SK-N-SH (cell line): ENCODE data around the gene LPIN2. TPM values are rescaled to one million over a fixed set of nuclear protein-coding genes. Genes with fewer than 3 reads are reported as not detected.
A peak's percentile ranks its signal among the peaks of the same experiment; 100 is the strongest.

Experiments
- CTCF ChIA-PET: fragments of 300-600, 350-600 bp; formaldehyde crosslinking; extraction: SDS; loops from one replicate; lab custom pipeline; 2021; lab: Yijun Ruan, JAX
- POLR2A ChIA-PET: fragments of 350-600 bp; sonication (Branson Sonifier 250); formaldehyde crosslinking; extraction: SDS; loops from one replicate; lab custom pipeline; 2020; ENCODE audit warnings: antibody characterized with exemption, inconsistent platforms; lab: Yijun Ruan, JAX
- DNase-seq: peaks from one replicate; pipeline ENCODE4 v3.0.0; 2012
- H2AFZ ChIP-seq: fragments of 200-600 bp; sonication (generic); 2 replicates; pipeline ENCODE4 v1.8.1; 2016; ENCODE audit warnings: antibody characterized with exemption, mild to moderate bottlenecking, low read depth
- H3F3A ChIP-seq: fragments of 200-600 bp; sonication (generic); replicated peaks from 2 replicates; pipeline ENCODE3; 2016; ENCODE audit warnings: antibody characterized with exemption, mild to moderate bottlenecking; ENCODE audit not compliant: insufficient read depth
- H3K27ac ChIP-seq, 2 experiments: fragments of 200-500 bp in 1 of 2; fragments of 200-600 bp in 1 of 2; sonication (Bioruptor generic) in 1 of 2; sonication (generic), shearing (Covaris generic) in 1 of 2; 2 replicates each; pipeline versions ENCODE4 v1.5.1 to v1.6.1; 2014 to 2016; ENCODE audit warnings: low read depth in 2 of 2, inconsistent platforms in 1 of 2, low read length in 1 of 2, mild to moderate bottlenecking in 1 of 2, mixed read lengths in 1 of 2
- H3K27me3 ChIP-seq: fragments of 200-600 bp; sonication (generic), shearing (Covaris generic); 2 replicates; pipeline ENCODE4 v1.6.1; 2016; ENCODE audit warnings: mixed run types; ENCODE audit not compliant: insufficient read depth
- H3K36me3 ChIP-seq, 2 experiments: fragments of 200-500 bp in 1 of 2; fragments of 200-600 bp in 1 of 2; sonication (Bioruptor generic) in 1 of 2; sonication (generic) in 1 of 2; replicated peaks in 1 of 2; 2 replicates each; pipeline versions ENCODE3 to v1.5.1; 2014 to 2016; ENCODE audit warnings: low read length in 1 of 2, mild to moderate bottlenecking in 1 of 2; ENCODE audit not compliant: insufficient read depth in 2 of 2, control insufficient read depth in 1 of 2
- H3K4me1 ChIP-seq, 2 experiments: fragments of 200-500 bp in 1 of 2; fragments of 200-600 bp in 1 of 2; sonication (Bioruptor generic) in 1 of 2; sonication (generic), shearing (Covaris generic) in 1 of 2; 2 replicates each; pipeline versions ENCODE4 v1.5.1 to v1.6.1; 2014 to 2016; ENCODE audit warnings: low read depth in 1 of 2, low read length in 1 of 2, mixed run types in 1 of 2; ENCODE audit not compliant: insufficient read depth in 2 of 2, control insufficient read depth in 1 of 2
- H3K4me2 ChIP-seq: fragments of 200-600 bp; sonication (generic), shearing (Covaris generic); 2 replicates; pipeline ENCODE4 v1.6.1; 2017; ENCODE audit warnings: mixed run types
- H3K4me3 ChIP-seq, 2 experiments: fragments of 200-500 bp in 1 of 2; fragments of 200-600 bp in 1 of 2; sonication (Bioruptor generic) in 1 of 2; sonication (generic), shearing (Covaris generic) in 1 of 2; 2 replicates each; pipeline versions ENCODE4 v1.5.1 to v1.8.1; 2014 to 2016; ENCODE audit warnings: low read depth in 2 of 2, inconsistent platforms in 1 of 2, low read length in 1 of 2, mild to moderate bottlenecking in 1 of 2, mixed read lengths in 1 of 2, moderate library complexity in 1 of 2
- H3K79me2 ChIP-seq: fragments of 200-600 bp; sonication (generic); 2 replicates; pipeline ENCODE4 v1.8.1; 2017; ENCODE audit warnings: mild to moderate bottlenecking; ENCODE audit not compliant: insufficient read depth
- H3K9ac ChIP-seq: fragments of 200-600 bp; sonication (generic); 2 replicates; pipeline ENCODE4 v1.6.1; 2017; ENCODE audit warnings: mixed run types
- H3K9me2 ChIP-seq: fragments of 200-600 bp; sonication (generic); 2 replicates; pipeline ENCODE4 v1.6.1; 2017; ENCODE audit warnings: mixed run types
- H3K9me3 ChIP-seq: fragments of 200-600 bp; sonication (generic); 2 replicates; pipeline ENCODE4 v1.6.1; 2017; ENCODE audit warnings: mixed run types, mild to moderate bottlenecking, moderate library complexity
- H4K20me1 ChIP-seq: fragments of 200-600 bp; sonication (generic); 2 replicates; pipeline ENCODE4 v1.6.1; 2017; ENCODE audit warnings: mild to moderate bottlenecking, mixed run types; ENCODE audit not compliant: insufficient read depth
- CHD2 ChIP-seq: fragments of 150-350 bp; IDR thresholded peaks from 2 replicates; pipeline ENCODE4 v1.6.1; 2018; ENCODE audit warnings: low read length; ENCODE audit not compliant: partially characterized antibody
- ELF1 ChIP-seq: IDR thresholded peaks from 2 replicates; pipeline ENCODE4 v1.4.0; 2012
- EP300 ChIP-seq, 2 experiments: IDR thresholded peaks; 2 replicates each; pipeline versions ENCODE4 v1.4.0 to v1.6.1; 2012; ENCODE audit warnings: borderline replicate concordance in 1 of 2, low read depth in 1 of 2, low read length in 1 of 2
- EZH2phosphoT487 ChIP-seq: fragments of 200-600 bp; sonication (generic); IDR thresholded peaks from 2 replicates; pipeline ENCODE4 v1.6.1; 2017; ENCODE audit warnings: low read depth, mixed run types, mild to moderate bottlenecking, antibody characterized with exemption, moderate library complexity, borderline replicate concordance
- FOSL2 ChIP-seq: IDR thresholded peaks from 2 replicates; pipeline ENCODE4 v1.4.0; 2012; ENCODE audit warnings: low read depth, mild to moderate bottlenecking, moderate library complexity, borderline replicate concordance
- FOXJ3 ChIP-seq: sonication (generic); formaldehyde crosslinking; IDR thresholded peaks from 2 replicates; pipeline ENCODE4 v1.5.1; 2020; ENCODE audit warnings: mild to moderate bottlenecking, missing genetic modification reagents
- GABPA ChIP-seq: IDR thresholded peaks from 2 replicates; pipeline ENCODE4 v1.4.0; 2012; ENCODE audit warnings: low read depth, mild to moderate bottlenecking
- GATA2 ChIP-seq: sonication (generic); formaldehyde crosslinking; IDR thresholded peaks from 2 replicates; pipeline ENCODE4 v1.5.0; 2020; ENCODE audit warnings: mild to moderate bottlenecking, missing genetic modification reagents
- JUND ChIP-seq: IDR thresholded peaks from 2 replicates; pipeline ENCODE4 v1.4.0; 2012
- MEF2A ChIP-seq: IDR thresholded peaks from 2 replicates; pipeline ENCODE4 v1.4.0; 2012; ENCODE audit warnings: low read depth, borderline replicate concordance
- MXI1 ChIP-seq: IDR thresholded peaks from 2 replicates; pipeline ENCODE4 v1.6.1; 2012; ENCODE audit warnings: mild to moderate bottlenecking, low read depth, low read length, improper control_type of control experiment
- NFIC ChIP-seq: IDR thresholded peaks from 2 replicates; pipeline ENCODE4 v1.4.0; 2012; ENCODE audit warnings: borderline replicate concordance
- POLR2AphosphoS5 ChIP-seq: IDR thresholded peaks from 2 replicates; pipeline ENCODE4 v1.6.1; 2012; ENCODE audit warnings: low read depth, low read length
- RAD21 ChIP-seq: IDR thresholded peaks from 2 replicates; pipeline ENCODE4 v1.6.1; 2012; ENCODE audit warnings: mild to moderate bottlenecking, low read length
- RCOR1 ChIP-seq: fragments of 150-350 bp; IDR thresholded peaks from 2 replicates; pipeline ENCODE4 v1.6.1; 2017; ENCODE audit warnings: antibody characterized with exemption, low read length
- RXRA ChIP-seq: IDR thresholded peaks from 2 replicates; pipeline ENCODE4 v1.4.0; 2012; ENCODE audit warnings: low read depth, mild to moderate bottlenecking, borderline replicate concordance
- SIN3A ChIP-seq: IDR thresholded peaks from 2 replicates; pipeline ENCODE4 v1.6.1; 2012; ENCODE audit warnings: low read depth, mild to moderate bottlenecking, low read length, moderate library complexity, borderline replicate concordance
- SMC3 ChIP-seq: IDR thresholded peaks from 2 replicates; pipeline ENCODE4 v1.6.1; 2012; ENCODE audit warnings: low read depth, low read length, improper control_type of control experiment
- TCF12 ChIP-seq: IDR thresholded peaks from 2 replicates; pipeline ENCODE4 v1.4.0; 2012
- TEAD4 ChIP-seq: IDR thresholded peaks from 2 replicates; pipeline ENCODE4 v1.4.0; 2012; ENCODE audit warnings: mild to moderate bottlenecking, borderline replicate concordance; ENCODE audit not compliant: insufficient read depth
- YY1 ChIP-seq: IDR thresholded peaks from 2 replicates; pipeline ENCODE4 v1.4.0; 2012; ENCODE audit warnings: low read depth, mild to moderate bottlenecking
- WGBS: methylation state at CpG from one replicate; pipeline ENCODE4 v1.1.6; 2017; ENCODE audit warnings: low lambda C conversion rate; 5-methylcytosine and 5-hydroxymethylcytosine counted together
- polyA plus RNA-seq, 3 experiments: library from polyadenylated mRNA; depleted of rRNA; stranded (reverse); fragments of >200 nt; gene quantifications; 2 replicates each; pipeline ENCODE4 v1.2.3, GENCODE V29; 2012
- TF ChIP-seq, protein P1 (sequence below): fragments of 200-600 bp; sonication (generic); IDR thresholded peaks from 2 replicates; pipeline ENCODE4 v1.6.1; 2017; ENCODE audit warnings: antibody characterized with exemption, mild to moderate bottlenecking, moderate library complexity
- TF ChIP-seq, protein P2 (sequence below): IDR thresholded peaks from 2 replicates; pipeline ENCODE4 v1.6.1; 2012; ENCODE audit warnings: mild to moderate bottlenecking, low read depth, low read length, moderate library complexity
- TF ChIP-seq, protein P3 (sequence below): IDR thresholded peaks from 2 replicates; pipeline ENCODE4 v1.4.0; 2012; ENCODE audit warnings: low read depth, borderline replicate concordance
- TF ChIP-seq, protein P4 (sequence below): fragments of 150-350 bp; IDR thresholded peaks from 2 replicates; pipeline ENCODE4 v1.6.1; 2016; ENCODE audit warnings: mild to moderate bottlenecking, low read depth, low read length
- TF ChIP-seq, protein P5 (sequence below): IDR thresholded peaks from 2 replicates; pipeline ENCODE4 v1.4.0; 2012; ENCODE audit warnings: low read depth
- TF ChIP-seq, protein P6 (sequence below): fragments of 150-350 bp; IDR thresholded peaks from 2 replicates; pipeline ENCODE4 v1.6.1; 2017; ENCODE audit warnings: antibody characterized with exemption, low read length, low read depth, borderline replicate concordance

Gene LPIN2
- polyA plus RNA-seq, 1 of the 3 experiments (the other 2 are of a cell fraction): 19.3 TPM

DNA sequence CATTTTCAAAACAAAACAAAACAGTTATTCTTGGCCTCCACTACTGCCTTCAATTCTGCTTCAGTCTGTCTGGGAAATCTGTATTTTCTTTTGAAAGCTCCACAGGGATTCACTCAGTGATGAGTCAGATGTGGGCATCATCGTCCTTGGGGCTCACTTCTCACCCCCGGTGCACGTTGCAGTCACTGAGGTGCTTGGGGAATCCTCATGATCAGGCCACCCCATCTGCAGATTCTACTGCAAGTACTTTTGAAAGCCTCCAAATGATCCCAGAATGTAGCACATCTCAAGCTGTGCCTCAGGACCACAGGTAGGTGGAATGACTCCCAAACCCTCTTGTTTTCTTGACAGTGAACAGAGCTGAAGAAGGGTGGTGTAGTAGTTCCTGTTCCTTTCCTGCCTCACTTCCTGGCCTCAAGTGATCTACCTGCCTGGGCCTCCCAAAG is 34.3 kb downstream of the LPIN2 start:
- Histone ChIP-seq H3K27ac (peak overlapping the region; percentile 65 to 96), H3F3A (peaks cover 57% of the 10 kb centered on the region), H3K4me1 (peaks cover 14 to 53% of the 10 kb centered on the region in 2 experiments), H3K36me3 (no peaks in the 10 kb centered on the region), H2AFZ (no peak overlapping the region), H4K20me1 (no peaks in the 10 kb centered on the region), H3K9me2 (no peaks in the 10 kb centered on the region), H3K9me3 (no peaks in the 10 kb centered on the region), H3K79me2 (peaks cover 93% of the 10 kb centered on the region), H3K4me2 (peak overlapping the region; percentile 68), H3K9ac (peak overlapping the region; percentile 62), H3K4me3 (peak overlapping the region; percentile 1 to 38; a peak in 3 of 4 replicates), H3K27me3 (no peaks in the 10 kb centered on the region)
- no peak for DNase-seq
- ChIA-PET CTCF (no interaction called here), POLR2A (no interaction called here)
- 6% methylated on average over 3 of the region's 3 CpGs for WGBS
- 0 out of 2 replicates have a peak, but pooled peaks have one; percentile 9 for TF ChIP-seq NFIC
- TF ChIP-seq FOSL2: peak; percentile 75
- TF ChIP-seq, protein P1, sequence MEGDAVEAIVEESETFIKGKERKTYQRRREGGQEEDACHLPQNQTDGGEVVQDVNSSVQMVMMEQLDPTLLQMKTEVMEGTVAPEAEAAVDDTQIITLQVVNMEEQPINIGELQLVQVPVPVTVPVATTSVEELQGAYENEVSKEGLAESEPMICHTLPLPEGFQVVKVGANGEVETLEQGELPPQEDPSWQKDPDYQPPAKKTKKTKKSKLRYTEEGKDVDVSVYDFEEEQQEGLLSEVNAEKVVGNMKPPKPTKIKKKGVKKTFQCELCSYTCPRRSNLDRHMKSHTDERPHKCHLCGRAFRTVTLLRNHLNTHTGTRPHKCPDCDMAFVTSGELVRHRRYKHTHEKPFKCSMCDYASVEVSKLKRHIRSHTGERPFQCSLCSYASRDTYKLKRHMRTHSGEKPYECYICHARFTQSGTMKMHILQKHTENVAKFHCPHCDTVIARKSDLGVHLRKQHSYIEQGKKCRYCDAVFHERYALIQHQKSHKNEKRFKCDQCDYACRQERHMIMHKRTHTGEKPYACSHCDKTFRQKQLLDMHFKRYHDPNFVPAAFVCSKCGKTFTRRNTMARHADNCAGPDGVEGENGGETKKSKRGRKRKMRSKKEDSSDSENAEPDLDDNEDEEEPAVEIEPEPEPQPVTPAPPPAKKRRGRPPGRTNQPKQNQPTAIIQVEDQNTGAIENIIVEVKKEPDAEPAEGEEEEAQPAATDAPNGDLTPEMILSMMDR: no peak
- no peak for TF ChIP-seq ELF1
- TF ChIP-seq POLR2AphosphoS5: no peak
- TF ChIP-seq, protein P2, sequence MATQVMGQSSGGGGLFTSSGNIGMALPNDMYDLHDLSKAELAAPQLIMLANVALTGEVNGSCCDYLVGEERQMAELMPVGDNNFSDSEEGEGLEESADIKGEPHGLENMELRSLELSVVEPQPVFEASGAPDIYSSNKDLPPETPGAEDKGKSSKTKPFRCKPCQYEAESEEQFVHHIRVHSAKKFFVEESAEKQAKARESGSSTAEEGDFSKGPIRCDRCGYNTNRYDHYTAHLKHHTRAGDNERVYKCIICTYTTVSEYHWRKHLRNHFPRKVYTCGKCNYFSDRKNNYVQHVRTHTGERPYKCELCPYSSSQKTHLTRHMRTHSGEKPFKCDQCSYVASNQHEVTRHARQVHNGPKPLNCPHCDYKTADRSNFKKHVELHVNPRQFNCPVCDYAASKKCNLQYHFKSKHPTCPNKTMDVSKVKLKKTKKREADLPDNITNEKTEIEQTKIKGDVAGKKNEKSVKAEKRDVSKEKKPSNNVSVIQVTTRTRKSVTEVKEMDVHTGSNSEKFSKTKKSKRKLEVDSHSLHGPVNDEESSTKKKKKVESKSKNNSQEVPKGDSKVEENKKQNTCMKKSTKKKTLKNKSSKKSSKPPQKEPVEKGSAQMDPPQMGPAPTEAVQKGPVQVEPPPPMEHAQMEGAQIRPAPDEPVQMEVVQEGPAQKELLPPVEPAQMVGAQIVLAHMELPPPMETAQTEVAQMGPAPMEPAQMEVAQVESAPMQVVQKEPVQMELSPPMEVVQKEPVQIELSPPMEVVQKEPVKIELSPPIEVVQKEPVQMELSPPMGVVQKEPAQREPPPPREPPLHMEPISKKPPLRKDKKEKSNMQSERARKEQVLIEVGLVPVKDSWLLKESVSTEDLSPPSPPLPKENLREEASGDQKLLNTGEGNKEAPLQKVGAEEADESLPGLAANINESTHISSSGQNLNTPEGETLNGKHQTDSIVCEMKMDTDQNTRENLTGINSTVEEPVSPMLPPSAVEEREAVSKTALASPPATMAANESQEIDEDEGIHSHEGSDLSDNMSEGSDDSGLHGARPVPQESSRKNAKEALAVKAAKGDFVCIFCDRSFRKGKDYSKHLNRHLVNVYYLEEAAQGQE: no peak
- TF ChIP-seq, protein P3, sequence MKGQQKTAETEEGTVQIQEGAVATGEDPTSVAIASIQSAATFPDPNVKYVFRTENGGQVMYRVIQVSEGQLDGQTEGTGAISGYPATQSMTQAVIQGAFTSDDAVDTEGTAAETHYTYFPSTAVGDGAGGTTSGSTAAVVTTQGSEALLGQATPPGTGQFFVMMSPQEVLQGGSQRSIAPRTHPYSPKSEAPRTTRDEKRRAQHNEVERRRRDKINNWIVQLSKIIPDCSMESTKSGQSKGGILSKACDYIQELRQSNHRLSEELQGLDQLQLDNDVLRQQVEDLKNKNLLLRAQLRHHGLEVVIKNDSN: no peak
- TF ChIP-seq MEF2A: no peak
- TF ChIP-seq SMC3: no peak
- TF ChIP-seq TEAD4: no peak
- TF ChIP-seq SIN3A: no peak
- no peak for TF ChIP-seq CHD2
- TF ChIP-seq, protein P4, sequence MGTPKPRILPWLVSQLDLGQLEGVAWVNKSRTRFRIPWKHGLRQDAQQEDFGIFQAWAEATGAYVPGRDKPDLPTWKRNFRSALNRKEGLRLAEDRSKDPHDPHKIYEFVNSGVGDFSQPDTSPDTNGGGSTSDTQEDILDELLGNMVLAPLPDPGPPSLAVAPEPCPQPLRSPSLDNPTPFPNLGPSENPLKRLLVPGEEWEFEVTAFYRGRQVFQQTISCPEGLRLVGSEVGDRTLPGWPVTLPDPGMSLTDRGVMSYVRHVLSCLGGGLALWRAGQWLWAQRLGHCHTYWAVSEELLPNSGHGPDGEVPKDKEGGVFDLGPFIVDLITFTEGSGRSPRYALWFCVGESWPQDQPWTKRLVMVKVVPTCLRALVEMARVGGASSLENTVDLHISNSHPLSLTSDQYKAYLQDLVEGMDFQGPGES: no peak
- no peak for TF ChIP-seq GATA2 (CRISPR knock-in tag)
- TF ChIP-seq EZH2phosphoT487: no peak
- TF ChIP-seq EP300 (IDR thresholded peaks at IDR 0.05; ENCODE audit: borderline replicate concordance in 1 of 2, low read depth in 1 of 2, low read length in 1 of 2): no peak
- TF ChIP-seq, protein P5, sequence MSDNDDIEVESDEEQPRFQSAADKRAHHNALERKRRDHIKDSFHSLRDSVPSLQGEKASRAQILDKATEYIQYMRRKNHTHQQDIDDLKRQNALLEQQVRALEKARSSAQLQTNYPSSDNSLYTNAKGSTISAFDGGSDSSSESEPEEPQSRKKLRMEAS: peak; percentile 76
- no peak for TF ChIP-seq RAD21
- TF ChIP-seq YY1: 0 out of 2 replicates have a peak, but pooled peaks have one; percentile 5
- peak; percentile 67 for TF ChIP-seq JUND
- TF ChIP-seq RCOR1: no peak
- no peak for TF ChIP-seq RXRA
- TF ChIP-seq, protein P6, sequence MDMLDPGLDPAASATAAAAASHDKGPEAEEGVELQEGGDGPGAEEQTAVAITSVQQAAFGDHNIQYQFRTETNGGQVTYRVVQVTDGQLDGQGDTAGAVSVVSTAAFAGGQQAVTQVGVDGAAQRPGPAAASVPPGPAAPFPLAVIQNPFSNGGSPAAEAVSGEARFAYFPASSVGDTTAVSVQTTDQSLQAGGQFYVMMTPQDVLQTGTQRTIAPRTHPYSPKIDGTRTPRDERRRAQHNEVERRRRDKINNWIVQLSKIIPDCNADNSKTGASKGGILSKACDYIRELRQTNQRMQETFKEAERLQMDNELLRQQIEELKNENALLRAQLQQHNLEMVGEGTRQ: no peak
- no peak for TF ChIP-seq MXI1
- TF ChIP-seq TCF12: peak; percentile 39; the same call in 1 of the 2 replicates
- no peak for TF ChIP-seq FOXJ3
- TF ChIP-seq GABPA: no peak
